ENCODE data around the gene FBF1. TPM values are rescaled to one million over a fixed set of nuclear protein-coding genes. Genes with fewer than 3 reads are reported as not detected.

Gene FBF1
- total RNA-seq (10 to 100 TPM; 12.1 to 13.1 TPM), polyA plus RNA-seq (ENCODE audit: insufficient read length in 6 of 6) (10 to 100 TPM in 1 of 6 donors, 1 to 10 TPM in 5; 7.3 to 11.4 (median 8.7) TPM)
- long read RNA-seq, donor 1: 0 reads
- long read RNA-seq, donor 2, partial matches to known transcripts: 0 of 1 reads
- long read RNA-seq, donor 2, other reads (novel, unspliced or antisense): 0 of 1 reads
- long read RNA-seq, donor 3: 0 reads
- long read RNA-seq, donor 4, partial matches to known transcripts: 0 of 4 reads
- long read RNA-seq, donor 4, other reads (novel, unspliced or antisense): 4 of 4 reads
- long read RNA-seq, donor 5, partial matches to known transcripts: 0 of 1 reads
- long read RNA-seq, donor 5, other reads (novel, unspliced or antisense): 0 of 1 reads
- long read RNA-seq, donor 6, partial matches to known transcripts: 0 of 1 reads
- long read RNA-seq, donor 6, other reads (novel, unspliced or antisense): 0 of 1 reads
- long read RNA-seq, donor 7: 0 reads
- long read RNA-seq, donor 8: 0 reads
- long read RNA-seq, donor 9: 0 reads
- long read RNA-seq, donor 10, partial matches to known transcripts: 0 of 3 reads
- long read RNA-seq, donor 10, other reads (novel, unspliced or antisense): 3 of 3 reads
- long read RNA-seq, donor 11: 0 reads
- long read RNA-seq, donor 12: 0 reads

- H3K4me3 ChIP-seq: peak within 1 kb of the TSS; percentile 65 to 72
- peak in 1 of 2 donors; percentile 16 for TF ChIP-seq CTCF (IDR thresholded peaks at IDR 0.05)
- H3K9me3 ChIP-seq: no peaks in the 10 kb centered on the region
- peak; percentile 99 for ATAC-seq
- H3K36me3 ChIP-seq: peaks cover 0 to 25% of the 10 kb centered on the region in 2 donors
- H3K27me3 ChIP-seq: no peaks in the 10 kb centered on the region
- peak within 1 kb of the TSS; percentile 37 to 77 for H3K27ac ChIP-seq
- intact Hi-C loops (cut with DNase I): no loop called here
- DNase-seq: peak; percentile 87 to 99 (median 96)
- peaks cover 0 to 15% of the 10 kb centered on the region in 2 donors for H3K4me1 ChIP-seq
Measured at GRCh38 chr17:75940727-75941441, at the start of gene FBF1. Gene FBF1 (minus strand): TSS chr17:75941042. CDS start chr17:75938149, 2,893 bp downstream.

- H3K4me3 ChIP-seq: no peak overlapping the region
- peaks cover 0 to 14% of the 10 kb centered on the region in 2 donors for H3K36me3 ChIP-seq
- H3K4me1 ChIP-seq: peaks cover 18 to 21% of the 10 kb centered on the region in 2 donors
- DNase-seq (no peak), ATAC-seq (no peak)
- intact Hi-C loops (cut with DNase I): no loop called here
- no peak overlapping the region for H3K27ac ChIP-seq
- no peaks in the 10 kb centered on the region for H3K27me3 ChIP-seq
- H3K9me3 ChIP-seq: no peaks in the 10 kb centered on the region
- TF ChIP-seq CTCF (IDR thresholded peaks at IDR 0.05): no peak
Measured at GRCh38 chr17:75987041-75987440, 46.2 kb upstream of the FBF1 start.

- peaks cover 0 to 6% of the 10 kb centered on the region in 2 donors for H3K36me3 ChIP-seq
- TF ChIP-seq CTCF (IDR thresholded peaks at IDR 0.05): no peak
- no peaks in the 10 kb centered on the region for H3K27me3 ChIP-seq
- ATAC-seq (no peak), DNase-seq (no peak)
- H3K27ac ChIP-seq: no peak overlapping the region
- H3K4me3 ChIP-seq: no peak overlapping the region
- H3K4me1 ChIP-seq: peaks cover 18 to 30% of the 10 kb centered on the region in 2 donors
- intact Hi-C loops (cut with DNase I): no loop called here
- H3K9me3 ChIP-seq: no peaks in the 10 kb centered on the region
Measured at GRCh38 chr17:75985986-75986385, 45.1 kb upstream of the FBF1 start.

- no peak overlapping the region for H3K4me3 ChIP-seq
- H3K4me1 ChIP-seq: peaks cover 18 to 42% of the 10 kb centered on the region in 2 donors
- TF ChIP-seq CTCF (IDR thresholded peaks at IDR 0.05): no peak
- no peaks in the 10 kb centered on the region for H3K27me3 ChIP-seq
- no peaks in the 10 kb centered on the region for H3K9me3 ChIP-seq
- DNase-seq: peak in 1 of 4 donors; percentile 60
- H3K36me3 ChIP-seq: no peaks in the 10 kb centered on the region
- intact Hi-C loops (cut with DNase I): no loop called here
- ATAC-seq: peak; percentile 5
- peak overlapping the region in 1 of 2 donors; percentile 10 for H3K27ac ChIP-seq
Measured at GRCh38 chr17:75983501-75984181, 42.8 kb upstream of the FBF1 start.
